GM06990 (cell line): ENCODE measurements around the gene KCND3.

Experiments
- DNase-seq: peaks from one replicate; pipeline ENCODE4 v3.0.0-alpha.2; 2011; ENCODE audit not compliant: insufficient read length; ENCODE audit errors: extremely low read depth
- H3K27me3 ChIP-seq: replicated peaks from 2 replicates; pipeline ENCODE4 v1.6.0; 2011; ENCODE audit warnings: low read length; ENCODE audit not compliant: control insufficient read depth, insufficient read depth
- H3K36me3 ChIP-seq: 2 replicates; pipeline ENCODE4 v1.5.1; 2011; ENCODE audit warnings: low read length; ENCODE audit not compliant: control insufficient read depth, insufficient read depth
- H3K4me3 ChIP-seq: replicated peaks from 2 replicates; pipeline ENCODE4 v1.5.1; 2011; ENCODE audit warnings: low read depth, mild to moderate bottlenecking, control low read depth, low read length
- CTCF ChIP-seq: IDR thresholded peaks from 2 replicates; pipeline ENCODE4 v1.5.1; 2011; ENCODE audit warnings: low read length, control low read depth, mild to moderate bottlenecking, inconsistent platforms; ENCODE audit not compliant: insufficient read depth, poor library complexity, severe bottlenecking

Gene KCND3

GRCh38 chr1:111878091-111878490 is 111.4 kb downstream of the KCND3 start:
- no peak for TF ChIP-seq CTCF
- H3K4me3 ChIP-seq = no peak overlapping the region
- no peaks in the 10 kb centered on the region for H3K36me3 ChIP-seq
- H3K27me3 ChIP-seq = peaks cover 1% of the 10 kb centered on the region; the same call in 1 of the 2 replicates
- no peak for DNase-seq

- no peak for TF ChIP-seq CTCF
- DNase-seq = no peak
- Histone ChIP-seq H3K36me3 (no peaks in the 10 kb centered on the region), H3K4me3 (no peak overlapping the region), H3K27me3 (0 out of 2 replicates have a peak, but pooled peaks cover 1% of the 10 kb centered on the region)
Observed at GRCh38 chr1:111876631-111877030, 112.8 kb downstream of the KCND3 start.

- no peak for DNase-seq
- Histone ChIP-seq H3K36me3 (no peaks in the 10 kb centered on the region), H3K4me3 (no peak overlapping the region), H3K27me3 (0 out of 2 replicates have a peak, but pooled peaks cover 2% of the 10 kb centered on the region)
- no peak for TF ChIP-seq CTCF
Observed at GRCh38 chr1:111875640-111876039, 113.8 kb downstream of the KCND3 start.

GRCh38 chr1:111873460-111874030 is 115.9 kb downstream of the KCND3 start:
- TF ChIP-seq CTCF = no peak
- Histone ChIP-seq H3K36me3 (no peaks in the 10 kb centered on the region), H3K27me3 (peaks cover 4% of the 10 kb centered on the region; the same call in 1 of the 2 replicates), H3K4me3 (no peak overlapping the region)
- DNase-seq = no peak

- no peak for DNase-seq
- no peak for TF ChIP-seq CTCF
- Histone ChIP-seq H3K4me3 (no peak overlapping the region), H3K27me3 (peaks cover 4% of the 10 kb centered on the region; the same call in 1 of the 2 replicates), H3K36me3 (no peaks in the 10 kb centered on the region)
Observed at GRCh38 chr1:111870181-111870580, 119.3 kb downstream of the KCND3 start.
